ENCODE measurements around the gene HCFC1. TPM values are rescaled to one million over a fixed set of nuclear protein-coding genes. Genes with fewer than 3 reads are reported as not detected.

HCFC1 gene
- total and polyA plus RNA-seq, 9 of the 15 experiments (the other 6 are each of a cell fraction or from before 2014, with no cell fraction given), result 2.8 to 133 (median 17.1) TPM

DNA sequence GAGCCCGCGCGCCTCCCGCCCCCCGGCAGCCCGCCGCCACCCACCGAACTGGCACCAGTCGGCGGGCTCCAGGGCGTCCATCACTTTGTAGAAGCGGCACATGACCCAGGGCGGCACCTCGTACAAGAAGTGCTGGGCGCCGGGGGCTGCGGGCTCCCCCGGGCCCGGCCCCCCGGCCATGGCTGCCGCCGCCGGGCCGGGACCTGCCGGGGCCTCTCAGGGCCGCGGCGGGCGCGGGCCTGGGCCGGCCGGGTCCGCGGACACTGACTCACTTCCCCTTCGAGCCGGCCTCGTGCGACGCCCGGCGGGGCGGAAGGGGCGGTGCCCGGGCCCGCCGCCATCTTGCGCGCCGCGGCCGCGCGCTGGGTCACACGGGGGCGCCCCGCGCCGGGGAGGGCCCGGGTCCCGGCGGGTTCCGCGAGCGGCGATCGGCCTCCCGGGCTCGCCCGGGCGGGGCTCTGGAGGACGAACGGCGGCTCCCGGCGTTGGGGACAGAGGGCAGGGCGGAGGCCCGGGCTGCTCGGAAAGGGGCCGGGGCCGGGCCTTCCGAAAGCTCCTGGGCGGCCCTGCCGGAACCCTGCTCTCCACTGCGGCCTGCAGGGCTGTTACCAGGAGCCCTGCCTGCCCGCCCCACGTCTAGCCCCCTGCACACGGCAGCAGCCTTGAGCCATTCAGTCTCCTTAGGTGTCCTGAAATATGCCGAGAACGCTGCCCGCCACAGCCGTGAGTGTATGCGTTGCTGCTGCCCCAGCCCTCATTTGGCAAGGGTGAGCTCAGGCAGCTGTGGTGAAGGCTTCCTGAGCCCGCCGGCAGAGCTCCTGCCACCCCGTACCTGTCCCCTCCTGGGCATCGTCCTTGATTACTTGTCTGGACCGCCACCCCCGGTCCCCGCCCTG is 48.3 kb upstream of the HCFC1 start, which contains the start of gene IRAK1 (continued):
- TF ChIP-seq, protein P1, sequence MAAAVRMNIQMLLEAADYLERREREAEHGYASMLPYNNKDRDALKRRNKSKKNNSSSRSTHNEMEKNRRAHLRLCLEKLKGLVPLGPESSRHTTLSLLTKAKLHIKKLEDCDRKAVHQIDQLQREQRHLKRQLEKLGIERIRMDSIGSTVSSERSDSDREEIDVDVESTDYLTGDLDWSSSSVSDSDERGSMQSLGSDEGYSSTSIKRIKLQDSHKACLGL (CRISPR knock-in tag; IDR thresholded peaks at IDR 0.05; ENCODE audit: borderline replicate concordance, poor library complexity, severe bottlenecking), result no peak
- TF ChIP-seq CCNT2 (IDR thresholded peaks at IDR 0.05; ENCODE audit: borderline replicate concordance, extremely low read depth, insufficient read length, low read depth, low read length) (peak; percentile 81), SUPT5H (IDR thresholded peaks at IDR 0.05) (0 out of 2 replicates have a peak, but pooled peaks have one; percentile 13), JUND (IDR thresholded peaks at IDR 0.05; ENCODE audit: borderline replicate concordance, low read depth, low read length) (0 out of 2 replicates have a peak, but pooled peaks have one; percentile 35), JUND (tag; IDR thresholded peaks at IDR 0.05; ENCODE audit: borderline replicate concordance, low read depth, low read length) (no peak; the same call in 2 of the 3 replicates), MAZ (CRISPR knock-in tag; conservative IDR thresholded peaks at IDR 0.05 in 1 of 2, IDR thresholded peaks at IDR 0.05 in 1 of 2) (0 out of 4 replicates have a peak, but pooled peaks of 1 of the 2 experiments have one; percentile 44), GABPA (tag; conservative IDR thresholded peaks at IDR 0.05; ENCODE audit: low read depth) (peak; percentile 89), HCFC1 (IDR thresholded peaks at IDR 0.05; ENCODE audit: low read depth, low read length) (peak; percentile 47; the same call in 1 of the 2 replicates), RBBP5 (IDR thresholded peaks at IDR 0.05; ENCODE audit: borderline replicate concordance, insufficient read depth, low read length, poor library complexity, severe bottlenecking) (peak; percentile 79)
- TF ChIP-seq, protein P2, sequence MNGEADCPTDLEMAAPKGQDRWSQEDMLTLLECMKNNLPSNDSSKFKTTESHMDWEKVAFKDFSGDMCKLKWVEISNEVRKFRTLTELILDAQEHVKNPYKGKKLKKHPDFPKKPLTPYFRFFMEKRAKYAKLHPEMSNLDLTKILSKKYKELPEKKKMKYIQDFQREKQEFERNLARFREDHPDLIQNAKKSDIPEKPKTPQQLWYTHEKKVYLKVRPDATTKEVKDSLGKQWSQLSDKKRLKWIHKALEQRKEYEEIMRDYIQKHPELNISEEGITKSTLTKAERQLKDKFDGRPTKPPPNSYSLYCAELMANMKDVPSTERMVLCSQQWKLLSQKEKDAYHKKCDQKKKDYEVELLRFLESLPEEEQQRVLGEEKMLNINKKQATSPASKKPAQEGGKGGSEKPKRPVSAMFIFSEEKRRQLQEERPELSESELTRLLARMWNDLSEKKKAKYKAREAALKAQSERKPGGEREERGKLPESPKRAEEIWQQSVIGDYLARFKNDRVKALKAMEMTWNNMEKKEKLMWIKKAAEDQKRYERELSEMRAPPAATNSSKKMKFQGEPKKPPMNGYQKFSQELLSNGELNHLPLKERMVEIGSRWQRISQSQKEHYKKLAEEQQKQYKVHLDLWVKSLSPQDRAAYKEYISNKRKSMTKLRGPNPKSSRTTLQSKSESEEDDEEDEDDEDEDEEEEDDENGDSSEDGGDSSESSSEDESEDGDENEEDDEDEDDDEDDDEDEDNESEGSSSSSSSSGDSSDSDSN (IDR thresholded peaks at IDR 0.05; ENCODE audit: borderline replicate concordance in 1 of 2, low read depth in 2 of 2, low read length in 2 of 2), result peak in 1 of 2 experiments; percentile 31; a peak in 2 of 4 replicates
